ENCODE results near the gene ALG9.

Gene ALG9

DNA sequence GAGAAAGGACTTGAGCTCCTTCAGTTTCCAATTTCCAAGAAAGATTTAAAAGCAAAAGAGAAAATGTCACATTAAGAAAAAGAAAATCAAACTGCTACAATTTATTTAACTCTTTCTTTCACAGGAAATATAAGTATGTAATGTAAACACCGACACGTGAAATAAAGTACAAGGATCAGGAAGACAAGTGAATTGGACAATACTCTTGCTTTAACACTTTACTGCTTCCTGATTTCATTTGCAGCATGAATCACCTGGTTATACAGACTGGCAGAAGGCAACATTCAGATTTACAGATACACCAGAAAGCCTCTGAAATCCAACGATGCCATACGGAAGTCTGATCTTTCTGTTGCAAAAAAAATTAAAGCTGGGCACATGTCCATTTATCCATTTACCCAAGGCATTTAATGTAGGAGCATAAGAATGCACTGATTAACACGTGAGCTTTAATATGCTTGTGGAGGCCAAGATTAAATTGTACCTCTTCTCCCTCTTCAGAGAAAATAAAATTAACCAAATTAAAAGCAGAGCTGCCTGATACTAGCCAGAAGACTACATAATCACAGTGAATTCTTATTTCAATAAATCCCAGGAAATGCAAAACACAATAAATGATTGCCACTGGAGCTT is 89.2 kb downstream of the ALG9 start:
- no peak overlapping the region for H3K27ac ChIP-seq
- TF ChIP-seq, protein P1, sequence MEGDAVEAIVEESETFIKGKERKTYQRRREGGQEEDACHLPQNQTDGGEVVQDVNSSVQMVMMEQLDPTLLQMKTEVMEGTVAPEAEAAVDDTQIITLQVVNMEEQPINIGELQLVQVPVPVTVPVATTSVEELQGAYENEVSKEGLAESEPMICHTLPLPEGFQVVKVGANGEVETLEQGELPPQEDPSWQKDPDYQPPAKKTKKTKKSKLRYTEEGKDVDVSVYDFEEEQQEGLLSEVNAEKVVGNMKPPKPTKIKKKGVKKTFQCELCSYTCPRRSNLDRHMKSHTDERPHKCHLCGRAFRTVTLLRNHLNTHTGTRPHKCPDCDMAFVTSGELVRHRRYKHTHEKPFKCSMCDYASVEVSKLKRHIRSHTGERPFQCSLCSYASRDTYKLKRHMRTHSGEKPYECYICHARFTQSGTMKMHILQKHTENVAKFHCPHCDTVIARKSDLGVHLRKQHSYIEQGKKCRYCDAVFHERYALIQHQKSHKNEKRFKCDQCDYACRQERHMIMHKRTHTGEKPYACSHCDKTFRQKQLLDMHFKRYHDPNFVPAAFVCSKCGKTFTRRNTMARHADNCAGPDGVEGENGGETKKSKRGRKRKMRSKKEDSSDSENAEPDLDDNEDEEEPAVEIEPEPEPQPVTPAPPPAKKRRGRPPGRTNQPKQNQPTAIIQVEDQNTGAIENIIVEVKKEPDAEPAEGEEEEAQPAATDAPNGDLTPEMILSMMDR (conservative IDR thresholded peaks at IDR 0.05) = no peak
- no peak for TF ChIP-seq ZFX (IDR thresholded peaks at IDR 0.05)

GRCh38 chr11:111779118-111779517 is 92.3 kb downstream of the ALG9 start:
- no peak for TF ChIP-seq ZFX (IDR thresholded peaks at IDR 0.05)
- TF ChIP-seq, protein P1 (conservative IDR thresholded peaks at IDR 0.05) = no peak
- no peak overlapping the region for H3K27ac ChIP-seq

- no peak for TF ChIP-seq ZFX (IDR thresholded peaks at IDR 0.05)
- TF ChIP-seq, protein P1 (conservative IDR thresholded peaks at IDR 0.05) = no peak
- H3K27ac ChIP-seq = no peak overlapping the region
Measured at GRCh38 chr11:111778047-111778558, 93.3 kb downstream of the ALG9 start.

DNA sequence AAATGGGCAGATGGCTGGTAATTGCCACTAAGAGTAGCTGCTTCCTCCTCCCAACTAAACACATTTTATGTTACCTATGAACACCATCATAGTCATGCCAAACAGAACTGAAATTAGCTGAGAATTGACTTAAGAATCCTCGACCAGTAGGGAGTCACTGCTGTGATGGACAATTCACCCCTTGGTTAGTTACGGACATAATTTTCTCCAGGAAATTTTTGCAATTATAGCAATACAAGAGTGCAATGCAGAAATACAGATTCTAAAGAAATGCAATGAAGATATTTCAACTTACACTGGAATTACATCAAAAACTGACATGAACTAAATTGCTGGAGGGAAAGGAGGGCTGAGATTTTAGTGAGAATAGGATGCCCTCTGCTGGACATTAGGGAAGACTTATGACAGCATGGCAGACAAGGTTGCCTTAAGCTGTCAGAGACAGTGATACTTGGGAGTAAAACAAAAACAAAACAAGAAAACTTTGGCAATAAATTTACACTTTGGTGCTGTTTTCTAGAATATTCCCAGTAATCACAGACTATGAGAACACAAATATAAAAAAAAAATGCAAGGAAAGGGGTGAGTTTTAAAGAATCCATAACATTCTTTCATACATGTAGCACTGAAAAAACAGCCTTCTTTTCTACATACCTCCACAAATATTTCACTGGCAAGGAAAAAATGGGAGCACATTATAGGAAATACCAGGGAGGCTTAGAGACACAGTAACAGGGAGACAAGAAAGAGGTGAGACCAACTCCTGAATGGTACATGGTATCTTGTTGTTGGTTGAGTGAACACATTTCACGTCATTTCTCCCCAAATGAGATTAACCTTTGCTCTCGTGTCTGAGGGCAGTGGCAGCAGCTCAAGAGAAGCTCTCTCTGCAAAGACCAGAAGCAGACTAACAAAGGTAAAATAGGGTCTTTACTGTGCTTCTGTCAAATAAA is 94.0 kb downstream of the ALG9 start:
- H3K27ac ChIP-seq = no peak overlapping the region
- no peak for TF ChIP-seq ZFX (IDR thresholded peaks at IDR 0.05)
- TF ChIP-seq, protein P1 (conservative IDR thresholded peaks at IDR 0.05) = peak; percentile 85

DNA sequence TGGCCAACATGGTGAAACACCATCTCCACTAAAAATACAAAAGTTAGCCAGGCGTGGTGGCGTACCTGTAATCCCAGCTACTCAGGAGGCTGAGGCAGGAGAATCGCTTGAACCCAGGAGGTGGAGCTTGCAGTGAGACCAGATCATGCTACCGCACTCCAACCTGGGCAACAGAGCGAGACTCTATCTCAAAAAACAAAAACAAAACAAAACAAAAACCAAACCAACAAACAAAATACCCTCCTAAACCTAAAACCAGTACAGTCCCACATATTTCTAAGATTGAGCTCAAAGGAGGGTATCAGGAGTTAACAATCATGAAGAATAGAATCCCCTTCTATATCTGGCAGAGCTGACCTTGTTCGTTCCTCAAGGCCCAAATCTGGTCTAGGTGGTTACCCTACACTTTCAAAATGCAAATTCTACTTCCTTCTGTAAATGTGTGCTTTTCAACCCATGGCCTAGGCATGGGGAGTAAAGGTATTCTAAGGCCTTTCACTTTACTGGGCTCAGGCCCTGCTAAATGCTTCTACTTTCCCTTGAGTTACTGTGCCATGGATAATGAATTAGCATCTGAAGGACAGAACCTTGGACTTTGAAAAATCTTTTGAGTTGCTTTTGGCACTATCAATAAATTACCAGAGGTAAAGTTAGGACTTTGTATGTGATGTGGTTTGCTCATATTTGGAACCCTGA is 94.8 kb downstream of the ALG9 start:
- TF ChIP-seq ZFX (IDR thresholded peaks at IDR 0.05) = no peak
- TF ChIP-seq, protein P1 (conservative IDR thresholded peaks at IDR 0.05) = no peak
- no peak overlapping the region for H3K27ac ChIP-seq

- no peak overlapping the region for H3K27ac ChIP-seq
- TF ChIP-seq, protein P1 (conservative IDR thresholded peaks at IDR 0.05) = no peak
Measured at GRCh38 chr11:111774955-111775710, 96.2 kb downstream of the ALG9 start.

Data from C4-2B (cell line).